Thyroid gland (tissue), 4 donors: ENCODE data around the gene FAM193A.

Experiments
- POLR2A ChIP-seq, 2 donors: fragments of 450-650 bp; IDR thresholded peaks; one replicate each; pipeline ENCODE4 v1.6.1; 2017; ENCODE audit warnings: antibody characterized with exemption in 2 of 2, mild to moderate bottlenecking in 2 of 2, moderate library complexity in 1 of 2
- TF ChIP-seq, protein P1 (sequence below), 6 experiments: fragments of 200-600 bp in 3 of 6; fragments of 450-650 bp in 3 of 6; sonication (generic) in 3 of 6; IDR thresholded peaks; one replicate each; pipeline ENCODE4 v1.5.1; 2016 to 2019; ENCODE audit warnings: antibody characterized with exemption in 6 of 6, mild to moderate bottlenecking in 2 of 6, inconsistent platforms in 1 of 6, moderate library complexity in 1 of 6

DNA sequence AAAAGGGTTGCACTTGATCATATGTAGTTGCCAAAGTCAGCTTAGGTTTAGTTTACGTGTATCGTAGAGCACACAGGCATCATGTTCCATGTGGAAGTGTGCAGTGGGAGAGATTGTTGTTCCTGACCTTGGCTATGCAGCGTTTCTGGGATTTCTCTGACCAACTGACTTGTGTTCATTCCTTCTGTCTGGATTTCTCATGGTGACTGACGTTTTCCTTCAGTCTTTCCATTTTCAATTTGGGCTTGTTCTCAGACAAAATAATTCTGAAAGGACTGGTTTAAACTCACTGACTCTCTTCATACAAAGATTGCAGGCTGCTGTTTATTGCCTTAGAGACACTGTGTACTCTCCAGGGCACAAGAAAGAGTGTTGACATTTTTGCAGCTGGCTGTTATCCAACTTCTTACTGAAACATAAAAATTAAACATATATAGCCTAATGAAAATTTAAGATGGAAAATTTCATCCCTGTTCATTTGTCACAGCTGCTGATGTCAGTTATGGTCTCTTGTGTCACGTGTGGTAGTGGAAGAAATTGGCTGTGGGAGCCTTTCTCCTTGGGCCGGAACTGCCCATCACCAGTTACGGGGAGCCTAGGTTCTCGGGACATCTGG lies 124.3 kb downstream of the FAM193A start:
- TF ChIP-seq, protein P1, sequence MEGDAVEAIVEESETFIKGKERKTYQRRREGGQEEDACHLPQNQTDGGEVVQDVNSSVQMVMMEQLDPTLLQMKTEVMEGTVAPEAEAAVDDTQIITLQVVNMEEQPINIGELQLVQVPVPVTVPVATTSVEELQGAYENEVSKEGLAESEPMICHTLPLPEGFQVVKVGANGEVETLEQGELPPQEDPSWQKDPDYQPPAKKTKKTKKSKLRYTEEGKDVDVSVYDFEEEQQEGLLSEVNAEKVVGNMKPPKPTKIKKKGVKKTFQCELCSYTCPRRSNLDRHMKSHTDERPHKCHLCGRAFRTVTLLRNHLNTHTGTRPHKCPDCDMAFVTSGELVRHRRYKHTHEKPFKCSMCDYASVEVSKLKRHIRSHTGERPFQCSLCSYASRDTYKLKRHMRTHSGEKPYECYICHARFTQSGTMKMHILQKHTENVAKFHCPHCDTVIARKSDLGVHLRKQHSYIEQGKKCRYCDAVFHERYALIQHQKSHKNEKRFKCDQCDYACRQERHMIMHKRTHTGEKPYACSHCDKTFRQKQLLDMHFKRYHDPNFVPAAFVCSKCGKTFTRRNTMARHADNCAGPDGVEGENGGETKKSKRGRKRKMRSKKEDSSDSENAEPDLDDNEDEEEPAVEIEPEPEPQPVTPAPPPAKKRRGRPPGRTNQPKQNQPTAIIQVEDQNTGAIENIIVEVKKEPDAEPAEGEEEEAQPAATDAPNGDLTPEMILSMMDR (IDR thresholded peaks at IDR 0.05): no peak
- no peak for TF ChIP-seq POLR2A (IDR thresholded peaks at IDR 0.05)
